GM19099 (cell line): ENCODE results near the gene TAF1B.

ENCODE experiments used
- POLR2A ChIP-seq: IDR thresholded peaks from 3 replicates; pipeline ENCODE4 v1.6.1; 2011; ENCODE audit warnings: low read depth; ENCODE audit not compliant: insufficient read length; ENCODE audit errors: extremely low read depth

The TAF1B gene

DNA sequence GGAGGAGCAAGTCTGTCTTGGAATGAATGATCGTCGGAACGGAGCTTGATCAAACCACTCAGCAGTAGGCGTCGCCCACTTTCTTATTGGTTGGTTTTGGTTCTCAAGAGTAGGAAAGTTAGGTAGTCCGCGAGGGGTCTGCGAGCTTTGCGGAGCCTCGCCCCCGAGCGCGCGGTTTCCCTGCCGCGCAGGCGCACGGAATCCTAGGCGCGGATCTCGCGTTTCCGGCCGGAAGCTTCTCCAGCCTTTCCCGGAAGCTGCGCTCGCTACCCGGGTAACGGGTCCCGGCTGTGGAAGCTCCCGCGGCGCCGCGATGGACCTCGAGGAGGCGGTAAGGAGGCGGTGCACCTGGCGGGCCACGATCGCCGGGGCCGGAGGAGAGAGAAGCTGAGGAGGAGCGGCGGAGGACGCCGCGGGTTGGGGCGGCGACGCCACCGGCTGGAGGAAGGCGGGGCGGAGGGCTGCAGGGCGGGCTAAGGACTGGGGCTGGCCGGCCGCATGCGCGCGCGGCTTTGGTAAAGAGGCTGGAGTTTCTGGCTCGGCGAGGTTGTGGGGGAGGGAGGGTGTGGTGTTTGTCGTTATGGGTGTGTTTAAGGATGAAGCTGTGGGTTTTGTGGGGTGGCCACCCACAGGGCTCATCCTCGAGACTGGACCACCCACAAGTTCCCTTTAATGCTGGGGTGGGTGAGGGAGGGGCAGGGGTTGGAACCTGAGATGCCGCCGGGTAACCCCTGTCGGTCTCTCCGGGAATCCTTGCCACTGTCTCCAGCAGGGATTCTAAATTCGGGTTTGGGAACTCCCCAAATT lies at the start of gene TAF1B:
Gene TAF1B, plus strand, starts transcription at position 246 of the 807 bp plus-strand sequence. Its CDS starts 68 bp downstream, at position 314.
- peak; percentile 83 for TF ChIP-seq POLR2A

DNA sequence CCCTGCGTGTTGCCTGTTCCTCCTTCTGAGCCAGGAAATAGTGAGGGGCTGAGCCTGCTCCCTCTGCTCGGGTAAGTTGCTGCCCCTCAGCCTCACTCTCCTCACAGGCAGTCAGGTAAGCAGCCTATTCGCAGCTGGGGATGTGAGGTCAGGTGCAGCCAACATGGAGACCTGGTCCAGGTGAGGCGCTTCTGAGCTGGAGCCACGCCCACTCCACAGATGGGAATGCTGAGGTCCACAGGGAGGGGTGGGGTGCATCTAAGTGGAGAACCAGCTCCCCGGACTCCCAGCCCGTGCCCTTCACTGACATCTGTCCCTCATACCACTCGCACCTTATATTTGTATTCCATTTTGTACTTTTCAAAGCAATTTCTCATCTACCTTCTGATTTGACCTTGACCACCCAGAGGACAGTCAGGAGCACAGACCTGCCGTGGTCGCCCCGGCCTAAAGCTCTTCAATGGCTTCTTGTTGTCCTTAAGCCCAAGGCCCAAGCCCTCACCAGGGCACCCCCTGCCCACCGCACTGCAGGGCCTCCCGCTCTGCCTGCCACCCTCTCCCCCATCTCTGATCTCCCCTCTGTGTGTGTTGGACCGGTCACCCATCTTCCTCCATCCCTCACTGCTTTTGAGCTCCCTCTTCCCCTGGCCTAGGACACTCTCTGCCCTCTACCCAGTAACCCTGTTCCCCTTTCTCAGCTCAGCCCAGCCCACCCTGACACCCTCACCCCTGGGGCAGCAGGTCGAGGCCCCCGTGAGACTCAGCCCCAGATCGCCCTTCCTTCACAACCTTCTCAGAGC lies 49.2 kb upstream of the TAF1B start:
- TF ChIP-seq POLR2A: no peak

DNA sequence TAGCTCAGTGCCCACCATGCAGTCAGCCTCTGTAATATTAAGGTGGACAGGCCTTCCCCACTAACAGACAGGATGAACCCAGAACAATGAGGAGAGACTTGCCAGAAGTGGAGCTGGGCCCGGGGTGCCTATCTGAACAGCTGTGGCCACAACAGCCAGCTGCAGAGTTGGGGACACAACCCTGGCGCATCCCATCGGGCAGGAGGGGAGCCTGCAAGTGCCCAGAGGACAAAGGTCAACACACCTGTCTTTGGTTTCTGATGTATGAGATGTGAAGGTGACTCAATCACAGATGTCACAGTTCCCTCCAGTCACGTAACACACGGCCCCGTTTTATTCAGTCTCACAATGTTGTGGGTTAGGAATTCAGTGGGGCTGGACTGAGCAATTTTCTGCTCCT lies 48.2 kb upstream of the TAF1B start:
- no peak for TF ChIP-seq POLR2A

DNA sequence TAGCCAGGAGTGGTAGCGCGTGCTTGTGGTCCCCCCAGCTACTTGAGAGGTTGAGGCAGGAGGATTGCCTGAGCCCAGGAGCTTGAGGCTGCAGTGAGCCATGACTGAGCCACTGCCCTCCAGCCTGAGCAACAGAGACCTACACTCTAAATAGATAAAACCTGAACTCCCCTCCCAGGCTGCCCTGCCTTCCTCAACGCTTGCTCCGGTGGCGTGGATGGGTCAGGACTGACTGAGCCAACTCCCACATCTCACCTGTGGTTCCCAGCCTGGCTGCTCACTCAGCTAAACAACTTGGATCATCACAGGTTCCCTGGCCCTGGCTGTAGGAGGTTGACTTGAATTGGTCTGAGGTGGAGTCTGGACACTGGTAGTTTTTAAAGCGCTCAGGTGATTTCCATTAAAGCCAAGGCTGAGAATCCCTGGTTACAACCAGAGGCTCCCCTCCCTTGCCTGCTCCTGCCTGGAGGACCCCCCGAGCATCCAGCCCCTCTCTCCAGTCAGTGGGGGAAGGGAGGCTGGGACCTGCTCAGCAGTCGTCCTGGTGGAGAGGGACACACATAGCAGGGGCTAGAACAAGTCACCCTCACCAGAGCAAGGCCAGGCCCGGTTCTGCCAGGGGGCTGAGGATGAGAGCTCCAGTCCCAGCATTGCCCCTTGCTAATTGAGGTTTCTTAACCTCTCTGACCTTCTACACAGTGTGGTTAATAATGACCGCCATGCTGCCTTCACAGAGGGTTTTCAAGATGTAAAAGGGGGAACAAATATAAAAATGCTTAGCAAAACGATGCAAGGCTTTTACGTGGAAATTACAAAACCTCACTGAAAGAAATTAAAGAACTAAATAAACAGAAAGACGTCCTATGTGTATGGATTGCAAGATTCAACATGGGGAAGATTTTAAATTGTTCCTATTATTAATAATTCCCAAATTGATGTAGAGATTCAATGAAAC lies 46.9 kb upstream of the TAF1B start:
- no peak for TF ChIP-seq POLR2A

DNA sequence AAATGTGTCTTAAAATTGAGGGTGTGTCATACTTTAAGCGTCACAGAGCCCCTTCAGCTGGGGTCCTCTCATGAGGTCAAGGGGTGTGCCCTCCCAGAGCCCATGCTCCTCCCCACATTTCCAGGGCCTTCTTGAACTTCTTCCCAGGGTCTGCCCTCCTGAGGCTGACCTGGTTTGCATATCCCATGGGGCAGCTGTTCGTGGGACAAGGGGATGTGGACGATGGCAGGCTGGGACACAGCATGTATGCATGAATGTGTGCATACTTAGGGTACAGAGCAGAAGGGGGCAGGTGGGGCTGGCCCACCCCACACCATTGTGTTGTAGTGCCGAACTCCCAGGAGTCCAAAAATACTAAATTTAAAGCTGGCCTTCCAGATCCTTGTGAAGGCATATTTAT lies 46.2 kb upstream of the TAF1B start:
- TF ChIP-seq POLR2A: no peak

DNA sequence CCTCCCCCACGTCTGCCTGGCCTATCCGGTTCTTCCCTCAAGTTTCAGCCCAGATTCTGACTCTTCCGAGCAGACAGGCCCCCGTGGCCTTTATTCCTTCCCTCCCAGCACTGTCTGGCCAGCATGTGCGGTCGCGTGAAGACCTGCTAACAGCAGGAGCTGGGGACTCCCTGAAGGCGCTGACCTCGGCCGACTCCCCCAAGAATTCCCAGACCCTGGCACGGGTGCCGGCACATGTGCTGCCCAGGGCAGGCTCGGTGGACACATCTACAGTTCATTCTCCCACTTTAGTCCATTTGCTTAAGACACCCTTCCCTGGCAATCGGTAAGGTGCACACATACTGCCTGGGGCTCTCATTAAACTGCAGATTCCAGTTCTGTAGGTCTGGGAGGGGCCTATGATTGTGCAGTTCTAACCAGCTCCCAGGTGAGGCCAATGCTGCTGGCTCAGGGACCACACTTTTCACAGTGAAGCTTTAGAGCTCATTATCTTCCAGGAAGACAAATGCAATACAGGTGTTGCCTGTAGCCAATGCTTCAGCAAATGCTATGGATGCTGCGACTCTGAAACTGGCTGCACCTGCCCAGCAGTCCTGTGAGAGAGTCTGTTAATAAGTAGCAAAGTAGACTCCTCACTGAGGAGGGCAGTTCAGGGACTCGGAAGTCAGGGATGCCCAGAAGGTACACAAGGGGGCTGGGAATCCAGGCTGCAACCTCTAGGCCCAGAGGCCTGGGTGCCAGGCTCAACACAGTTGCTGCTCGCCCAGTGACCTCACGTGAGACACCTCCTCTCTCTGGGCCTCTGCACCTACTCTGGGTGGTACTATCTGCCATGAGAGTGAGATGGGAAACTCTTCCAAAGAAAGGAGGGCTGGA lies 45.4 kb upstream of the TAF1B start:
- no peak for TF ChIP-seq POLR2A

DNA sequence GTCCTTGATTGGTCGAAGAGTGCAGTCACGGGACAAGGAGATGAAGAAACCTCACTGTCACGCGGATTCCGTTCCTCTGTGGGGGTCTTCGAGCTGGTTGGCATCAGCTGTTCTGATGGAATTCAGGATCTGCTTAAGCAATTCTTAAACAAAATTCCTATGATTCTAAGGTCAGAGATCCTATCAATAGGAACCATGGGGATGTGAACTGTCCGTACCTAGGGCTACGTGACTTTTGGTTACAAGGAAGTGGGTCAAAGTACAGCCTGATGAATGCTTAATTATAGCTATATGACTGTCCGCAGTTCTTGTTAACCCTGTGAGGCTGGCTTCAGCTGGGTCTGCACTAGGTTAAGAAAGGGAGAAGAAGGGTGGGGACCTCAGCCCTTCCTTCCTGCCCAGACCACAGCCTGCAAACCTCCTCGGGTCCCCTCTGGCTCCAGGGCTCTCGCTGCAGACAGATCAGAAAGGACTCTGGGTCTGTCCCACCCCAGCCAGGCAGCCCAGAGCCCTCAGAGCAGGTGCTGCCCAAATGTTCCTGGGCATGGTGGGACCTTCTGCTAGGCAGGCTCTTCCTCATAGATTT lies 44.2 kb upstream of the TAF1B start:
- TF ChIP-seq POLR2A: no peak

DNA sequence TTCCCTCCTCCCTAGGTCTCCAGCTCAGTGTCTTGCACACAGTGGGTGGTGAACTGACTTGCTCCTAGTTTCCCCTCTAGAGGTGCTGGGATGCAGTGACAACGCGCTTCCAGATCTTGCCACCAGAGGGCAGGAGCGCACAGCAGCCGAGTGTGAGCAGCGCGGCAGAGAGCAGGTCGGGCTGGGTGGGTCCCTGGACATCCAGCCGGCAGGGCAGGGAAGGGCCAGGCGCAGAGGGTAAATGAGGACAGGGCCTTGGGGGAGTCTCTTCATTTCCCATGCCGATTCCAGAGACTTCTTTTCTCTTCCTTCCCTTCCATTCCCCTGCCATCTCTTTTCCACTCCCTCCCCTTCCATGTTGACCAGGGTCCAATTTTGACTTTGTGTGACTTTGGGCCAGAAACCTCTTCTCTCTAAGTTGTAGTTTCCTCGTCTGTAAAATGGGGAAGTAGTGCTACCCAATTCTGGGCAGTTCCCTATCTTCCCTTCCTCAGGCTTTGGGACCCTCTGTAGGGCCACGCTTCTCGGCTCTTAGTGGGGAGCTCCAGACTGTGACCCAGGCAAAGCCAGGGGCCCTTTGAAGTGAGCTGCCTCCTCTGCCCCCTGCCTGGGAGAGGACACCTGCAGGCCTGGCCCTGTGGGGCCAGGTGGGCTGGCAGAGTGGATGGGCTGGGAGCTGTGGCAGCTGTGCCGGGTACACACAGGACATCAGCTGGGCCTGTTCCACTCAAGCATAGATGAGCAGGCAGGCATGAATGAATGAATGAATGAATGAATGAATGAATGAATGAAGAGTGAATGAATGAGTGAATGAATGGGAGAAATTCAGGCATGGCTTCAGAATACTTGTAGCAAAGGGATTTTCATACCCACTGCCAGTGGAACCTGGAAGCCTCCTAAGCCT lies 43.3 kb upstream of the TAF1B start:
- TF ChIP-seq POLR2A: no peak

DNA sequence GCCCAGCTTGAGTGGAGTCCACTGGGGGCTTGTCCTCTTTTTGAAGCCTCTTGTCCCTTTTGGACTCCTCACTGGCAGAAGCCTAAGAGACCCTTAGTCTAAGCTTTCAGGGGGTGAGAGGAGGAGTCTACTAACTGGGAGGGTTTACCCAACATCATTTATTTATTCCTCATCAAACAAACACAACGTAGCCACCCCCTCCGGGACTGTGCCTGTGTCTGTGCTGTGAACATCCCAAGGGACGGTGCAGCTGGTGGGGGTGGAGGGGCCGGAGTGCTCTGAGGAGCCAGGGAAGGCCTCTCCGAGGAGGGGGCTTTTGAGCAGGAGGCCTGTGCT lies 42.7 kb upstream of the TAF1B start:
- TF ChIP-seq POLR2A: no peak

DNA sequence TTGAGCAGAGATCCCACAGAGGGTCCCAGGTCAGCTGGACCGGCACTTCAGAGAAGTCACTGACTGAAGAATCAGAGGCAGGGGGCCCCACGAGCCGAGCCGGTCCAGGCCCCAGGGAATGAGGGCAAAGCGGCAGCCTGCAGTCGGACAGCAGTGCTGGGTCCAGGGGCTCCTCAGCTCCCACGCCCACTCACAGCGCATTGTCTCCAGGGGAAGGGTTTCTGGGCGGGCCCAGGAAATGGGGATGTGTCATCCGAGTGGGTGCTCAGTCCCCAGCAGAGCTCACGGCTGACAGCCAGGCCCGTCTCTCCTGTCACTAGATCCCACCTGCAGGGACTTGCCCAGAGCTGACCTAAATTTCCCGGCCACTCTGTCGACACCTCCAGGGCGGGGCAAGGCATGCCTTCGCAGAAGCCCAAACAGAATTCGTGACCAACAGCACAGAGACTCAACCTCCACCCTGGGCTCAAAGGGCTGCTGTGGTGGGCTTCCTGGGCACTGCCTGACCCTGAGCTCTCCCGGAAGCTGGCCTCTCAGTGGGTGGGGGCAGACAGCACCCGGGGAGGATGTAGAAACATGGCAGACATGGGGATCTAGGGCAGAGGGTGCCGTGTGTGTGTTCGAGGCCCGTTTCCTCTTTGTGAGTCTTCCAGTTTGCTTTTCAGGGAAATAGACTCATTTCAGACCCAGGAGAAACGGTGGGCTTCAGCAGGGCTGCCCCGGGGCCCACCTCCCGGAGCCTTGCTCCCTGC lies 42.1 kb upstream of the TAF1B start:
- no peak for TF ChIP-seq POLR2A

DNA sequence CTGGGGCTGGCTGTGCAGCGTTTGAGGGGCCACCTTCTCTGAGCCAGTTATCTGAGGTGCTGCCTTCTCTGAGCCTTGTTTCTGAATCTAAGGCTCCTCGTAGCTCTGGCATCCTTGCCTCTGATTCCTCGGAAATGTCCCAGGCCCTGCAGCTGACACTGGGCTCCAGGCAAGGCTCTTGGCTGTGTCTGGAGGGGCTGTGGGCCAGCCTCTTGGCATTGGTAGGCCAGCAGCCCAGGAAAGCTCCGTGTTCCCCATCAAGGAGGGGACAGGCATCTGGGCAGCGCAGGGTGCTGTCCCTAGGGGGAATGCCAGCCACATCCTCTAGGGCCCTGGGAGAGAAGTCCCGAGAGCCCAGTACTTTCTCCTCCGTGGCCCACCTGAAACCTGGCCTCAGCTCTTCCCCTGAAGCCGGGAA lies 40.7 kb upstream of the TAF1B start:
- TF ChIP-seq POLR2A: no peak
